Measurements from ENCODE around the gene CORO7. TPM values are rescaled to one million over a fixed set of nuclear protein-coding genes. Genes with fewer than 3 reads are reported as not detected.
"Not testable (repeated sequence)": the region's sequence is repeated elsewhere in the genome, so short reads cannot be mapped to it uniquely, and the experiment has no call there.

The CORO7 gene
- polyA plus RNA-seq, 3 donors: 10.1 to 23.6 (median 18.6) TPM

DNA sequence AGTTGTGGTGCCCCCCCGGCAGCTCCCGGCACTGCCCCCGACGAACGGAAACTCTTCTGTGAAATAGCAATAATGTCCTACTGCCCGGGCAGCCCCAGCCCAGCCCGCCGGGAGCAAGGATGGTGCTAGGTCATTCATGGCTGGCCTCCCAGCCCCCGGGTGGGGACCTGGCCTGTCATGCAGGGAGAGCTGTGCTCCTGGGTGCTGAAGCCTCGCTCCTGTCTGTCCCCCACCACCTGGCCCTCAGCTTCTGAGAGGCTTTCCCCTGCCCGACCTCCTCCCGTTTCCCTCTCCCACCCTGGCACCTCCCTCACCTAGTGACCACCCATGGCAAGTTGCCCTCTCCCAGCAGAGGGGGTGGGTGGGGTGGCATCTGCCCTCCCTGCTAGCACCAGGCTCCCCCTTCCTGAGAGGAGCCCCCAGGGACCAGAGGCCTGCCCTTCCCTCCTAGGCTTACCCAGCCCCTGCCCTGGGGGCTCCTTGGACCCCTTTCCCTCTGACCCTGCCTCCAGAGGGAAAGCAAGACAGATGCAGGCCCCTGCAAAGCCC is 78.8 kb downstream of the CORO7 start:
- WGBS, 3 donors: 69 to 76% (median 71%) methylated on average over 5 to 12 of the region's 12 CpGs
- no peak overlapping the region for H3K27ac ChIP-seq (ENCODE audit: low read depth, low read length)

DNA sequence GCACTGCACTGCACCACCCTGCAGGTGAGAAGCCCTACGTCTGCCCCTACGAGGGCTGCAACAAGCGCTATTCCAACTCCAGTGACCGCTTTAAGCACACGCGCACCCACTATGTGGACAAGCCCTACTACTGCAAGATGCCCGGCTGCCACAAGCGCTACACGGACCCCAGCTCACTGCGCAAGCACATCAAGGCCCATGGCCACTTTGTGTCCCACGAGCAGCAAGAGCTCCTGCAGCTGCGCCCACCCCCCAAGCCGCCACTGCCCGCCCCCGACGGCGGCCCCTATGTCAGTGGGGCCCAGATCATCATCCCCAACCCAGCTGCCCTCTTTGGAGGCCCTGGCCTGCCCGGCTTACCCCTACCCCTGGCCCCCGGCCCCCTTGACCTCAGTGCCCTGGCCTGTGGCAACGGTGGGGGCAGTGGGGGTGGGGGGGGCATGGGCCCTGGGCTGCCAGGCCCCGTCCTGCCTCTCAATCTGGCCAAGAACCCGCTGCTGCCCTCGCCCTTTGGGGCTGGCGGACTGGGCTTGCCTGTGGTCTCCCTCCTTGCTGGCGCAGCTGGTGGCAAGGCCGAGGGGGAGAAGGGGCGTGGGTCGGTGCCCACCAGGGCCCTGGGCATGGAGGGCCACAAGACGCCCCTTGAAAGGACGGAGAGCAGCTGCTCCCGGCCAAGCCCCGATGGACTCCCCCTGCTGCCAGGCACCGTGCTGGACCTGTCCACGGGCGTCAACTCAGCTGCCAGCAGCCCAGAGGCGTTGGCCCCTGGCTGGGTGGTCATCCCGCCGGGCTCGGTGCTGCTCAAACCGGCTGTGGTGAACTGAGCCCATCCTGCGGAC is 79.5 kb downstream of the CORO7 start:
- H3K27ac ChIP-seq (ENCODE audit: low read depth, low read length): no peak overlapping the region
- 89 to 91% (median 91%) methylated on average over 36 to 41 of the region's 41 CpGs for WGBS, 3 donors

DNA sequence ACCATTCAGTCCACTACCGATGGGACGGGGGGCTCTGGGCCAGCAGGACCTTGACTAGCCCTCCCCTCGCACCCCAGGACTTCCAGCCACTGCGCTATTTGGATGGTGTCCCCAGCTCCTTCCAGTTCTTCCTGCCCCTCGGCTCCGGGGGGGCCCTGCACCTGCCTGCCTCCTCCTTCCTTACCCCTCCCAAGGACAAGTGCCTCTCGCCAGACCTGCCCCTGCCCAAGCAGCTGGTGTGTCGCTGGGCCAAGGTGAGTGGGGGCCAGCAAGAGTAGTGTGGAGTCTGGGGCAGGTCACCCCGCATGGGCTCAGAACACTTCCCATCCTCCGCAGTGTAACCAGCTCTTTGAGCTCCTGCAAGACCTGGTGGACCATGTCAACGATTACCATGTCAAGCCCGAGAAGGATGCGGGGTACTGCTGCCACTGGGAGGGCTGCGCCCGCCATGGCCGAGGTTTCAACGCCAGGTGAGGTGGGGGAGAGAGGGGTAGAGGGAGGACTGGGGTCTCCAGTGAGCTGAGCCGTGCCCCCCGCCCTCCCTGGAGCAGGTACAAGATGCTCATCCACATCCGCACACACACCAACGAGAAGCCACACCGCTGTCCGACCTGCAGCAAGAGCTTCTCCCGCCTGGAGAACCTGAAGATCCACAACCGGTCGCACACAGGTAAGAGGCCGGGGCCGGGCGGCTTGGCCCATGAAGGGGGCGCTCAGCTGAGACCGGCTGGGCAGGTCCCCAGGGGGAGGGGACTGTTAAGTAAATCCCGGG is 81.5 kb downstream of the CORO7 start:
- H3K27ac ChIP-seq (ENCODE audit: low read depth, low read length): no peak overlapping the region
- WGBS, 3 donors: 85 to 91% (median 90%) methylated on average over 28 to 32 of the region's 32 CpGs

DNA sequence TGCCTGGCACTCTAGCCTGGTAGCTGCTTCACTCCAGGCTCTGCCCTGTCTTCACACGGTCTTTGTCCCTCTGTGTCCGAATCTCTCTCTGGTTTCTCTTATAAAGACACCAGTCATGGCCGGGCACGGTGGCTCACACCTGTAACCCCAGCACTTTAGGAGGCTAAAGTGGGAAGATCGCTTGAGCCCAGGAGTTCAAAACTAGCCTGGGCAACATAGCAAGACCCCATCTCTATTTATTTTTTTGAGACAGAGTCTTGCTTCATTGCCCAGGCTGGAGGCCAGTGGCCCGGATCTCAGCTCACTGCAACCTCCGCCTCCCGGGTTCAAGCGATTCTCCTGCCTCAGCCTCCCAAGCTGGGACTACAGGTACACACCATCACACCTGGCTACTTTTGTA is 82.7 kb downstream of the CORO7 start:
- WGBS, 3 donors: 90 to 93% (median 91%) methylated on average over 9 of the region's 9 CpGs
- not testable (repeated sequence) for H3K27ac ChIP-seq (ENCODE audit: low read depth, low read length)

DNA sequence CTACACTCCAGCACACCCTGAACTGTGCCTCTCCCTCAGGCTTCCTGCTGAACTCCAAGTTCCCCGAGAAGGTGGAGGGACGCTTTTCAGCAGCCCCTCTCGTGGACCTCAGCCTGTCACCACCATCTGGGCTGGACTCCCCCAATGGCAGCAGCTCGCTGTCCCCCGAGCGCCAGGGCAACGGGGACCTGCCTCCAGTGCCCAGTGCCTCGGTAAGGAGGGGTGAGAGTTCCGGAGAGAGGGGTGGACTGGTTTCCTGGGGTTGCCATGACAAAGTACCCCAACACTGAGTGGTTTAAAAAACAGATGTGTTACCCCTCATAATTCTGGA is 83.1 kb downstream of the CORO7 start:
- WGBS, 3 donors: 68 to 89% (median 71%) methylated on average over 9 of the region's 9 CpGs
- no peak overlapping the region for H3K27ac ChIP-seq (ENCODE audit: low read depth, low read length)

DNA sequence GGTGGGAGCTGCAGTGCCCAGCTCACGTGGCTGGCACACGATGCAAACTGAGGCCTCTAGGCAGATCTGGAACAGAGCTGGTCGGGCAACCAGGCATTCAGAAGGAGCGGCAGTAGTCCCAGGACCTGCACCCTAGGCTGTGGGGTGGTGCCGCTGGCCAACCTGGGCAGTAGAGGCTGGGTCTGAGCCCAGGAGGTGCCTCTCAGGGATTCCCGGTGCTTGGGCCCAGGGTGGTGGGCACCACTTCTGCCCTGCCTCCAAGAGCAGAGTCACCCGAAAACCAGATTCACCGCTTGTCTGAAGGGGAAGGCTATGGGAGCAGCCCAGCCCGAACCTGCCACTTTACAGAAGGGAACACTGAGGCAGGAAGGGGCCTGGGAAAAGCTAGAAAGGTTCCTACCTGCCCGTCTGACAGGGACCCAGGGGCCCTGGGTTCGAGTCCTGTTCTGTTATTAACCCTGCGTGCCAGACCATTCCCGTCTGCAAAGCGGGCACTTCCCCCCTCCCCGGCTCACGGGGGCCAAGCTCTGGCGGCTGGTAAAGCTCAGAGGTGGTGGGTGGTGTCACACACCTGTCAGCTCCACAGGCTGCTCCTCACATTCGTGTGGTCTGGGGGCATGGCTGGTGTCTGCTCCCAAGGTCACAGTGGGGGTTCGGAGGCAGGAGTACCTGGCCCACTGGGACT is 83.6 kb downstream of the CORO7 start:
- H3K27ac ChIP-seq (ENCODE audit: low read depth, low read length): no peak overlapping the region
- 82 to 84% (median 83%) methylated on average over 17 to 19 of the region's 19 CpGs for WGBS, 3 donors

DNA sequence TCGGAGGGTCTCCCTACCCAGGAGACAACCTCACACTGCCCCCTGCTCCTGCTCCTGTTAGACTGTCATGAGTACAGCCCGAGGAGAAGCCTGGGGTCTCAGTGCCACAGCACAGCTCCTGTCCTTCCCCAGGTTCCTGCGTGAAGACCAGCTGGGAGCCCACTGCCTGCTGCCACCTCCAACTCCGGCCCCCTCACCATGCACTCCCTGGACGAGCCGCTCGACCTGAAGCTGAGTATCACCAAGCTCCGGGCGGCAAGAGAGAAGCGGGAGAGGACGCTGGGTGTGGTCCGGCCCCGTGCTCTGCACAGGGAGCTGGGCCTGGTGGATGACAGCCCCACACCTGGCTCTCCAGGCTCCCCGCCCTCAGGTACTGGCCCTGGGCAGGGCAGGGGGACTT is 84.3 kb downstream of the CORO7 start:
- no peak overlapping the region for H3K27ac ChIP-seq (ENCODE audit: low read depth, low read length)
- 88 to 94% (median 89%) methylated on average over 14 of the region's 14 CpGs for WGBS, 3 donors

DNA sequence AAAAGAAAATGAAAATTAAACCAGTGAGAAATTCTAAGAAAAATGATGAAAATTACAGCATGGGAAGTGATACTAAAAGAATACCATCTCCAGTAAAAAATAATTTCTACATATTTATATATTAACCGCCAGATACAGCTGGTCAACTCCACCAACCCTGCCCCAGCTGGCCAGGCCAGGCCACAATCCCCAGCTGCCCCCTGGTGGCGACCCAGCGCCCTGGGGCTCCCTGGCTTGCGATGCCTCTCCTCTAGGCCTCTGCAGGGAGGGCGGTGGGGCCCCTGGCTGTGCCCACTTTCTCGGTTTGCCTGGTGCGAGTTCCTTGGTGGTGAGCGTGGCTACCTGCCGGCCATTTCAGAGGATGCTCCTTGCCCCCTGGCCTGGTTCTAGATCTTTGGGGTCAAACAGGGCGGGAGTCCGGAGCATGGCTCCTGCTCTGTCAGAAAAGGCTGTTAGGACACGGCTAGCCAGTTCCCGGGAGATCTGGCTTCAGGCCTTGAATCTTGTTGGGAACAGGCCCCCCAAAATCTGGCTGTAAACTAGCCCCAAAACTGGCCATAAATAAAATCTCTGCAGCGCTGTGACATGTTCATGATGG is 86.0 kb downstream of the CORO7 start:
- H3K27ac ChIP-seq (ENCODE audit: low read depth, low read length): no peak overlapping the region
- WGBS, 3 donors: 38 to 49% (median 44%) methylated on average over 14 of the region's 14 CpGs

DNA sequence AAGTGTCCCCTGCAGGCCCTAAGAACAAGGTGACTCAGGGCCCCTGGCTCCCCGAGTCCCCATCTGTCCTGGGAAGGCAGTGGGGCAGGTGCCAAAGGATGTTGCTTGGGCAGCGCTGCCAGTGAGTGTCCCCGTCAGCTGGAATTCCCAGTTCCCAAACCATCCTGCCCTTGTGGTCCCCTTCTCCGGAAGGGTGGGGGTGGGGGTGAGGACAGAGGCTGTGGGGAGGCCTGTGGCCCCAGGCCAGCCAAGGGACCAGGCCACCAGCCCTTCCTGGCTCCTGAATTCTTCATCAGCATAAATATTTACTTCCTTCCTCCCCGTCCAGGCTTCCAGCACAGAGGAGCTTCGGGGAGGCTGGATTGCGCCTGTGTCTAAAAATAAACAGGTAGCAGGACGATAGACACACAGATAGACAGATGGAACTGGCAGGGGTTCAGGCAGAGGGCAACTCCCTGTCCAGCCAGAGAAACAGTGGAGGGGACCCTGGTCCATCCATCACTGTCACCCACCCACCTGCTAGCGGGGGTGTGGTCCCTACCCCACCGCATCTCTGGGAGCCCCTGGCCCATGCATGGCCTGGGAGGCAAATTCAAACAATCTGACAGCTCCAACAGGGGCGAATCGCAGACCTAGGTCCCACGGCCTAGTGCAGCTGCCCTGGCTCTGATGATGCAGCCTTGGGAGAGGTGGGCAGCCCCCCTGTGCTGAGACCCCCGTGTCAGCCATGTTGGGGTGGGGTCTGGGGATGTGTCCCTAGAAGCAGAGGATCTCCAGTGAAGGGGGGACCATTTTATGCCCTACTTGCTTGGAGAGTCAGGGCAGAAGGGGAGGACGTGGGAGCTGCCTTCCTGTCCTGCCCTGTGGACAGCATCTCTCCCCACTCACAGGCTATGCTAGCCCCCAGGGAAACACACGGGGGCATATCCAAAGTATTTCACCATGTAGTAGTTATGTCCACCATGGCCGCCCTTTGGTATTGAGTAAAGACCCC is 87.3 kb downstream of the CORO7 start:
- 49 to 54% (median 54%) methylated on average over 17 of the region's 17 CpGs for WGBS, 3 donors
- peak overlapping the region; percentile 49 for H3K27ac ChIP-seq (ENCODE audit: low read depth, low read length)

DNA sequence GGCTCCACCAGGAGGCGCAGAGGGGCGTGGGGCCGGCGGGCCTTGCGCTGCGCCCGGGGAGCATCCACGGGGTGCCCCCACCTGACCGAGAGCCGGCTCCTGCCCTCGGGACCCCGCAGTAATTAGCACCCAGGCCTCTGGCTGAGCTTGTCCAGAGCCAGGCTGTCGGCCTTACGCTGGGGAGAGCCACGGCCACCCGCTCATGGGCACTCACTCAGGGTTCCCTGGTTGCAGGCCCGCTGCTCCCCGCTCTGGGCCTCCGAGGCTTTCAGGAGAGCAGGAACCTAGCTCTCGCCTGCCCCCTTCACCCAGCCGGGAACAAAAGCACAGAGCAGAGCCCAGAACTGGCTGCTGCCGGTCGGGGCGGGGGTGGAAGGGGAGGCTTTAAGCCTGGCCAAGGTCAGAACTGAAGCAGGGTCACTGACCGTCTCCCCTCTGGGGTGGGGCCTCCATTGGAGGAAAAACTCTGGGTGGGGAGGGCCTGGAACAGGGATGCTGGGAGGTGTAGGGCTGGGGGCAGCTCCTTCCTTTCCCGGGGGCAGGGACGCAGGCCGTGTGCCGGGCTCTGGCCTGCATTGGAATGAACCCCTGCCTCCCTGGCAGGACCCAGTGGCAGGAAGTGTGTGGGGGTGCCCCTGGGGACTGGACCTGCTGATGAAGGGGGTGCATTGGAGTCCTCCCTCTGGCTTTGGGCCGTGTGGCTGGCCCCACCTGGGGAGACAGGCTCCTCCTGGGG is 88.2 kb downstream of the CORO7 start:
- WGBS, 3 donors: 3 to 4% (median 4%) methylated on average over 27 to 30 of the region's 30 CpGs
- peak overlapping the region; percentile 49 for H3K27ac ChIP-seq (ENCODE audit: low read depth, low read length)

DNA sequence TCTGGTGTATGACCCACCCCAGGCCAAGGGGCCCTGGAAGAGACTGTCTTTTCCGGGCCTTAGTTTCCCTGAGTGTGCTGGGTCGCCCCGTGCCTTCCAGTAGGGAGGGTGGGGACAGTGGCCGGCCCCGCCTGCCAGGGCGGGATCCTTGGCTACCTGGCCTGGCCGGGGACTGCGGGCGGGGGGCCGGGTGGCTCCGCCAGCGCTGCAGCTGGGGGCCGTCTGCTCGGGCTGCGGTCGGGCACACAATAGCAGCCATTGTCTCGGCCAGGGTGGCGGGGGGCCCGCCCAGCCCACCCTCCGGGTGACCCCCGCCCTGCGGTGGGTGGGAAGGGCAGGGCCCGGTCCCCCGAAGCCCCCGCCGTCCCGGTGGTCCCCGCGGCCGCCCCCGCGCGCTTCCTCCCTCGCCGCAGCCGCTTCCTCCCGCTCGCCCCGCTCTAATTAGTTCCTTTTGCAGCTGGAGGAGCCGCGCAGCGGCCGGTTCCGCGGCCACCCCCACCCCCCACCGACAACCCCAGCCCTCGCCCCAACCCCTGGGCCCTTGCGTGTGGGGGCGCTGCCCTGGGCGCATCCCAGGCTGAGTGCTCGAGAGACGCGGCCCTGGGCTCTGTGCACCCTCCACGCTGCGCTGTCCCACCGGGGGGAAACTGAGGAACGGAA is 88.9 kb downstream of the CORO7 start:
- WGBS, 3 donors: 3 to 6% (median 4%) methylated on average over 35 to 50 of the region's 57 CpGs
- H3K27ac ChIP-seq (ENCODE audit: low read depth, low read length): peak overlapping the region; percentile 40

DNA sequence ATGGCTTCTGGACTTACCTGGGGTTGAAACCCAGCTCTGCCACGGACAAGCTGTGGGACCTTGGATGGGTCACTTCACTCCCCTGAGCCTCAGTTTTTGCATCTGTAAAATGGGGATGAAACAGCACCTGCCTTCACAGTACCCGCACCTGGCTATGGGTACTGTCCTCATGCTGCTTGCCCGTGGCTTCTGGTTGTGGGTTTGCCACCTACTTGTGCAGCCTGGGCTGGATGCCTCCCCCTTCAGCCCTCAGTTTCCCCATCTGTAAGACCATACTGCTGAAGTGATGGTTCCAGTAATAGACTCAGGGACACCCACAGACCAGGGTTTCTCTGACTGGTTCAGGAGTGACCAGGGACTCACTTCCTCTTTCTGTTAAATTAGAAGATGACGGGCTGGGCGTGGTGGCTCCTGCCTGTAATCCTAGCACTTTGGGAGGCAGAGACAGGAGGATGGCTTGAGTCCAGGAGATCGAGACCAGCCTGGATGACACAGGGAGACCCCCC is 91.1 kb downstream of the CORO7 start:
- H3K27ac ChIP-seq (ENCODE audit: low read depth, low read length): no peak overlapping the region
- 71 to 75% (median 74%) methylated on average over 6 of the region's 6 CpGs for WGBS, 3 donors

DNA sequence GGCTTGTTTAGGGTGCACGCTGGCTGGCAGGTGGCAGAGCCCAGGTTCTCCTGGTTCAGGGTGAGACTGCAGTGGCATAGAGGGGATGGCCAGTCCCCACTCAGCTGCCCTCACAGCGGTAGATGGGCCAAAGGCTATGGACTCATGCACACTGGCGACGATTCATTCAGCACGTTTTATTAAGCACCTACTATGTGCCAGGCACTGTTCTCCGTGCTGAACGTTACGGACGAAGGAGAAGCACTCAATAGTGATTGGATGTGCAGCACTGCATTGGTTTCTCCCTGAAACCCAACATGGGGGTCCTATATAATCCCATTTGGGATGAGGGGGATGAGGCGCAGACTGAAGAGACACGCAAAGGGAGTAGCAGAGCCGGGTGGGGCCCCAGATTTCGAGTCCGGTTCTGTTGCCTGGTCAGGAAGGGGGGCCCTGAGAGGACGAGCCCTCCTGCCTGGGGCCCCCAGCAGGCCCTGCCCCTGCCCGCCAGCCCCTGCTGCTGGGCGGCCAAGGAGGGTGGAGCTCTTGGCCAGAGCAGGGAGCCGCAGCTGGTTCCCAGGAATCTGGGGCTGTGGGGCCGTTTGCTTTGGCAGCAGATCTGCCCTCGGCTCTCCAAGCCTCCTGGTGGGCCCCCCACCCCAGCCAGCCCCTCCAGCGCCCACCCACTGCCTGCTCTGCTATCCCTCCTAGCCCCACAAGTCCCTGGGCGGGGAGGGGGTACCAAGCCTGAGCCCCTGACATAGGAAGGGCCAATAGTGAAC is 91.7 kb downstream of the CORO7 start:
- H3K27ac ChIP-seq (ENCODE audit: low read depth, low read length): peak overlapping the region; percentile 26
- WGBS, 3 donors: 65 to 70% (median 70%) methylated on average over 19 to 22 of the region's 22 CpGs

DNA sequence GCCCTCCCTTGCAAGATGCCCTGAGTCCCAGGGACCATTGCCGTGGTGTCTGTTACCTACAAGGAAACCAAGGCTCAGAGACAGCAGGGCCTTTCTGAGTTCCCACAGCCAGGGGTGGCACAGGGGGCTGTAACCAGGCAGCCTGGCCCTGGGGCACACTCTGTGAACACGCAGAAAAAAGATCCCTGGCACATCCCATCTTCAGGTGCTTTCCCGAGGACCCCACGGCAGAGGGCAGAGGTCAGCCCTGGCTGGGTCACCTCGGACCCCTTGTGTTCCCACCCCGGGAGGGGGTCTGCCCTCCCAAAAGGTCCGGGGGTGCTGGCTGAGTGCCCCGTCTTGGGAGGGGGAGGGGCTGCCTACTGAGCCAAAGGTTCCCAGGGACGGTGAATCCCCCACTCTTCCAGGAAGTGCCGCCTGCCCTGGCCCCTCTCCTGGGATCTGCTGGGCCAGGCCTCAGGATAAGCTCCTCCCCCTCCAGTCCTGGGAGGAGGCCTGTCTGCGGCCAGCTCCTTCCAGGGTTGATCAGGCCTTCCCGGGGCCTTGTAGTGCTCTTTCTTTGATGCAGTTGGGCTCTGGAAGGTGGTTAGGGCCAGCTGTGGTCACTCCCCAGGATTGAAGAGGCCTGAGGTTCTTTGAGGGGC is 92.4 kb downstream of the CORO7 start:
- peak overlapping the region; percentile 26 for H3K27ac ChIP-seq (ENCODE audit: low read depth, low read length)
- 14 to 49% (median 34%) methylated on average over 12 of the region's 12 CpGs for WGBS, 3 donors

Data from adipose tissue (tissue), 3 donors.